ENCODE measurements around the gene CRCP. TPM values are rescaled to one million over a fixed set of nuclear protein-coding genes. Genes with fewer than 3 reads are reported as not detected.
"Not testable (repeated sequence)": the region's sequence is repeated elsewhere in the genome, so short reads cannot be mapped to it uniquely, and the experiment has no call there.

Gene CRCP
- total and polyA plus RNA-seq, 3 experiments from 2014 or later: 33.7 to 35.4 (median 34.1) TPM

GRCh38 chr7:66099551-66100407, 14.9 kb upstream of the CRCP start:
- peak overlapping the region; percentile 49 for H3K4me3 ChIP-seq (ENCODE audit: low read length)
- ChIA-PET CTCF (interaction anchor here (1.1 kb wide), 1 partner anchor 15 kb away, joined by 3 read pairs; the partner anchor contains the start of gene CRCP), POLR2A (interaction anchor here (0.6 kb wide), 1 partner anchor 69 kb away, joined by 7 read pairs; no protein-coding TSS in a partner anchor)

GRCh38 chr7:66100408-66101050, 14.1 kb upstream of the CRCP start:
- Mint-ChIP-seq H3K27me3 (peaks cover 0 to 2% of the 10 kb centered on the region in 2 donors), H3K9me3 (no peaks in the 10 kb centered on the region), H3K36me3 (no peaks in the 10 kb centered on the region), H3K4me3 (peak overlapping the region; percentile 25 to 92 (median 91)), H3K27ac (peak overlapping the region in 6 of 8 donors; percentile 82 to 97 (median 92)), H3K4me1 (peaks cover 8 to 11% (median 11%) of the 10 kb centered on the region in 3 donors)
- no peaks in the 10 kb centered on the region for H3K9me3 ChIP-seq (ENCODE audit: low read length)
- peak overlapping the region; percentile 49 for H3K4me3 ChIP-seq (ENCODE audit: low read length)
- ChIA-PET POLR2A (interaction anchor here (0.6 kb wide), 1 partner anchor 70 kb away, joined by 7 read pairs; no protein-coding TSS in a partner anchor), CTCF (interaction anchor here (1.1 kb wide), 1 partner anchor 14 kb away, joined by 3 read pairs; the partner anchor contains the start of gene CRCP)
- peaks cover 4% of the 10 kb centered on the region for H3K4me1 ChIP-seq (ENCODE audit: insufficient read depth, low read length)
- no peak overlapping the region for H3K27ac ChIP-seq (ENCODE audit: low read depth, low read length)
- H3K27me3 ChIP-seq (ENCODE audit: insufficient read depth, low read length, poor library complexity, severe bottlenecking): no peaks in the 10 kb centered on the region
- DNase-seq: no peak
- H3K36me3 ChIP-seq (ENCODE audit: insufficient read depth, low read length): no peaks in the 10 kb centered on the region

More at GRCh38 chr7:66099551-66100407, 14.9 kb upstream of the CRCP start:
- no peaks in the 10 kb centered on the region for H3K36me3 ChIP-seq (ENCODE audit: insufficient read depth, low read length)
- DNase-seq: peak in 3 of 5 donors; percentile 6 to 20 (median 15)
- H3K9me3 Mint-ChIP-seq: no peaks in the 10 kb centered on the region
- peak overlapping the region; percentile 25 to 92 (median 91) for H3K4me3 Mint-ChIP-seq
- peak overlapping the region; percentile 18 for H3K27ac ChIP-seq (ENCODE audit: low read depth, low read length)
- H3K4me1 ChIP-seq (ENCODE audit: insufficient read depth, low read length): peaks cover 4% of the 10 kb centered on the region
- H3K36me3 Mint-ChIP-seq: no peaks in the 10 kb centered on the region
- H3K27ac Mint-ChIP-seq: peak overlapping the region; percentile 1 to 97 (median 92)
- H3K27me3 ChIP-seq (ENCODE audit: insufficient read depth, low read length, poor library complexity, severe bottlenecking): no peaks in the 10 kb centered on the region
- H3K9me3 ChIP-seq (ENCODE audit: low read length): no peaks in the 10 kb centered on the region
- H3K4me1 Mint-ChIP-seq: peaks cover 8 to 11% (median 11%) of the 10 kb centered on the region in 3 donors
- no peaks in the 10 kb centered on the region for H3K27me3 Mint-ChIP-seq

- H3K36me3 ChIP-seq (ENCODE audit: insufficient read depth, low read length); H3K27me3 ChIP-seq (ENCODE audit: insufficient read depth, low read length, poor library complexity, severe bottlenecking); DNase-seq; H3K4me3 ChIP-seq (ENCODE audit: low read length); H3K4me1 ChIP-seq (ENCODE audit: insufficient read depth, low read length); H3K27ac ChIP-seq (ENCODE audit: low read depth, low read length); CTCF ChIA-PET; H3K9me3 ChIP-seq (ENCODE audit: low read length); H3K27me3 Mint-ChIP-seq; H3K27ac Mint-ChIP-seq; POLR2A ChIA-PET; H3K36me3 Mint-ChIP-seq; H3K9me3 Mint-ChIP-seq: not testable (repeated sequence)
- H3K4me1 Mint-ChIP-seq: peaks cover 8 to 11% (median 11%) of the 10 kb centered on the region in 3 donors
- peak overlapping the region in 1 of 7 donors; percentile 54 for H3K4me3 Mint-ChIP-seq
Measured at GRCh38 chr7:66102168-66102567, 12.5 kb upstream of the CRCP start.

GRCh38 chr7:66103994-66104393, 10.7 kb upstream of the CRCP start:
- H3K36me3 ChIP-seq (ENCODE audit: insufficient read depth, low read length); CTCF ChIA-PET; H3K9me3 ChIP-seq (ENCODE audit: low read length); DNase-seq; POLR2A ChIA-PET; H3K36me3 Mint-ChIP-seq; H3K27ac Mint-ChIP-seq; H3K9me3 Mint-ChIP-seq; H3K4me1 ChIP-seq (ENCODE audit: insufficient read depth, low read length); H3K27me3 ChIP-seq (ENCODE audit: insufficient read depth, low read length, poor library complexity, severe bottlenecking); H3K4me3 ChIP-seq (ENCODE audit: low read length); H3K4me3 Mint-ChIP-seq; H3K27ac ChIP-seq (ENCODE audit: low read depth, low read length); H3K27me3 Mint-ChIP-seq: not testable (repeated sequence)
- peaks cover 8 to 11% (median 11%) of the 10 kb centered on the region in 3 donors for H3K4me1 Mint-ChIP-seq

DNA sequence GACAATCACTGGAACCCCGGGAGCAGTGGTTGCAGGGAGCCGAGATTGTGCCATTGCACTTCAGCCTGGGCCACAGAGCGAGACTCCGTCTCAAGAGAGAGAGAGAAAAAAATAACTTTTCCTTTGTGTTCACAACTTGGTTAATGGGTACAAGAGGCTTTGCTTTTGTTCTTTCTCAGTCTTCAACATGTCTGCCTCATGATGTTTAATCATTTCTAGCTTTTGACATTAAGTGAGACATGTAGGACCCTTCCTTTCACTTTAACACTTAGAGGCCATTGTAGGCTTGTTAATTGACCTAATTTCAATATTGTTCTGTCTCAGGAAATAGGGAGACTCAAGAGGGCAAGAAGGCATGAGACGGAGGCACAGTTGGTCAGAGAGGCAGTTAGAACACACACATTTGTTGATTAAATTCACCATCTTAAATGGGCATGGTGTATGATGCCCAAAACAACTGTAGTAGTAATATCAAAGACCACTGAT, 9.3 kb upstream of the CRCP start:
- Histone ChIP-seq H3K27ac (ENCODE audit: low read depth, low read length) (peak overlapping the region; percentile 43), H3K4me1 (ENCODE audit: insufficient read depth, low read length) (no peaks in the 10 kb centered on the region), H3K4me3 (ENCODE audit: low read length) (no peak overlapping the region), H3K9me3 (ENCODE audit: low read length) (no peaks in the 10 kb centered on the region), H3K27me3 (ENCODE audit: insufficient read depth, low read length, poor library complexity, severe bottlenecking) (no peaks in the 10 kb centered on the region), H3K36me3 (ENCODE audit: insufficient read depth, low read length) (no peaks in the 10 kb centered on the region)
- H3K4me1 Mint-ChIP-seq: peaks cover under 1% of the 10 kb centered on the region in 3 donors
- CTCF ChIA-PET: no interaction called here
- no peak overlapping the region for H3K4me3 Mint-ChIP-seq
- H3K27ac Mint-ChIP-seq: peak overlapping the region in 1 of 8 donors; percentile 43
- POLR2A ChIA-PET: no interaction called here
- DNase-seq: no peak
- no peaks in the 10 kb centered on the region for H3K36me3 Mint-ChIP-seq
- no peaks in the 10 kb centered on the region for H3K9me3 Mint-ChIP-seq
- H3K27me3 Mint-ChIP-seq: peaks cover 0 to 2% of the 10 kb centered on the region in 2 donors

DNA sequence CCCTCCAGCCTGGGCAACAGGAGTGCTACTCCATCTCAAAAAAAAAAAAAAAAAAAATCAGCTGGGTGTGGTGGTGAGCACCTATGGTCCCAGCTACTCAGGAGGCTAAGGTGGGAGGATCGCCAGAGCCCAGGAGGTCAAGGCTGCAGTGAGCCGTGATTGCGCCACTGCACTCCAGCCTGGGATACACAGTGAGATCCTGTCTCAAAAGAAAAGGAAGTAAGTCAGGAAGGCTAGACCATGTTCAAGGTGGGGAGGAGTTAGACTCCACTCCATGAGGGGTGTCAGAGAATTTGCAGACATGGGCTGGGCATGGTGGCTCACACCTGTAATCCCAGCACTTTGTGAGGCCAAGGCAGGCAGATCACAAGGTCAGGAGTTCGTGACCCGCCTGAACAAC, 6.2 kb upstream of the CRCP start:
- H3K27me3 ChIP-seq (ENCODE audit: insufficient read depth, low read length, poor library complexity, severe bottlenecking); DNase-seq; H3K36me3 Mint-ChIP-seq; H3K36me3 ChIP-seq (ENCODE audit: insufficient read depth, low read length); H3K4me3 ChIP-seq (ENCODE audit: low read length); H3K9me3 Mint-ChIP-seq; H3K4me1 Mint-ChIP-seq; H3K27ac ChIP-seq (ENCODE audit: low read depth, low read length); H3K27me3 Mint-ChIP-seq; H3K4me1 ChIP-seq (ENCODE audit: insufficient read depth, low read length); H3K9me3 ChIP-seq (ENCODE audit: low read length): not testable (repeated sequence)
- Mint-ChIP-seq H3K27ac (peak overlapping the region in 1 of 8 donors; percentile 34), H3K4me3 (peak overlapping the region in 1 of 7 donors; percentile 40)
- CTCF ChIA-PET: interaction anchor here (0.7 kb wide), 1 partner anchor 31 kb away, joined by 3 read pairs; no protein-coding TSS in a partner anchor
- POLR2A ChIA-PET: interaction anchor here (0.7 kb wide), 1 partner anchor 10 kb away, joined by 9 read pairs; no protein-coding TSS in a partner anchor

- Histone ChIP-seq H3K36me3 (ENCODE audit: insufficient read depth, low read length) (no peaks in the 10 kb centered on the region), H3K4me3 (ENCODE audit: low read length) (no peak overlapping the region), H3K27me3 (ENCODE audit: insufficient read depth, low read length, poor library complexity, severe bottlenecking) (no peaks in the 10 kb centered on the region), H3K4me1 (ENCODE audit: insufficient read depth, low read length) (peaks cover 11% of the 10 kb centered on the region), H3K9me3 (ENCODE audit: low read length) (no peaks in the 10 kb centered on the region), H3K27ac (ENCODE audit: low read depth, low read length) (no peak overlapping the region)
- Mint-ChIP-seq H3K4me3 (peak overlapping the region in 1 of 7 donors; percentile 69), H3K4me1 (peaks cover 8 to 14% (median 12%) of the 10 kb centered on the region in 3 donors), H3K27me3 (peaks cover 0 to 4% of the 10 kb centered on the region in 2 donors), H3K27ac (peak overlapping the region in 1 of 8 donors; percentile 60), H3K9me3 (no peaks in the 10 kb centered on the region), H3K36me3 (peaks cover 0 to 10% (median 0%) of the 10 kb centered on the region in 3 donors)
- CTCF ChIA-PET: no interaction called here
- no peak for DNase-seq
- POLR2A ChIA-PET: no interaction called here
Measured at GRCh38 chr7:66110856-66111255, 3.8 kb upstream of the CRCP start.

Measured in CD8-positive, alpha-beta memory T cell (primary cell).